Choroid plexus epithelial cell (primary cell): ENCODE data around the gene PCNT.

Experiments
- DNase-seq: peaks from one replicate; pipeline ENCODE4 v3.0.0-alpha.2; 2010; ENCODE audit warnings: low read depth
- H3K4me3 ChIP-seq: 2 replicates; pipeline ENCODE4 v1.5.1; 2011; ENCODE audit warnings: low read depth, mild to moderate bottlenecking, control low read depth, low read length, moderate library complexity
- TF ChIP-seq, protein P1 (sequence below): conservative IDR thresholded peaks from 2 replicates; pipeline ENCODE4 v1.5.1; 2011; ENCODE audit warnings: low read depth, mild to moderate bottlenecking, control low read depth, inconsistent platforms, low read length, moderate library complexity

Gene PCNT

DNA sequence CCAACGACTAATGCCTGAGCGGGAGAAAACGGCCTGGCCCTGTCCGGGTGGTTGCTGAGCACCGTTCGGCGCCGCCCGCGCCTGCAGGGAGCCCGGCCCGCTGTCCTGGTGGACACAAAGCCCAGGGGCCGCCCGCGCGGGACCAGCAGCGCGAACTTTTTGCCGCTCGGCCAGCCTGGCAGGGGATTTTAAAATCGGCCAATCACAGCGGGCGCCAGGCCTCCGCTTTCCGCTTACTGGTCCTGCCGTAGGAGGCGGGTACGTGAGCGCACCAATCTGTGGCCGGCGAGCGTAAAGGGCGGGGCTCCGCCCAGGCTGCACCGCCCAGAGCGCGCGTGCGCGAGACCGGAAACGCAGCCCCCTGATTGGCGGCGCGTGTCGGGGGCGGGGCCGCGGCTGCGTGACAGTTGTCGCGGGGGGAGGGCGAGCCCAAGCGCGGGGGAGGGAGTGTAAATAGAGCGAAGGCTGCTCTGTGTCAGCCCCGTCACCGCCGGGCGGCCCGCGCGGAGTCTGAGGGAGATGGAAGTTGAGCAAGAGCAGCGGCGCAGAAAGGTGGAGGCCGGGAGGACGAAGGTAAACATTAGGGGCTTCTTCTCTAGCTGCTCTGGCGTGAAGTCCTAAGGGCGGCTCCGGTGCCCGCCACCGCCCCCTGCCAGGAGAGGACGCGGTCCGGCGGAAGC is at the start of gene PCNT, which contains the start of gene C21orf58:
PCNT (plus strand) TSS at position 447 of the 680 bp plus-strand sequence; CDS start at position 520, 73 bp downstream.
C21orf58 (minus strand) TSS at position 161 of the 680 bp plus-strand sequence. CDS start 1,132 bp downstream, outside the sequence.
- DNase-seq = peak; percentile 99
- H3K4me3 ChIP-seq = peak within 1 kb of the TSS; percentile 94
- TF ChIP-seq, protein P1, sequence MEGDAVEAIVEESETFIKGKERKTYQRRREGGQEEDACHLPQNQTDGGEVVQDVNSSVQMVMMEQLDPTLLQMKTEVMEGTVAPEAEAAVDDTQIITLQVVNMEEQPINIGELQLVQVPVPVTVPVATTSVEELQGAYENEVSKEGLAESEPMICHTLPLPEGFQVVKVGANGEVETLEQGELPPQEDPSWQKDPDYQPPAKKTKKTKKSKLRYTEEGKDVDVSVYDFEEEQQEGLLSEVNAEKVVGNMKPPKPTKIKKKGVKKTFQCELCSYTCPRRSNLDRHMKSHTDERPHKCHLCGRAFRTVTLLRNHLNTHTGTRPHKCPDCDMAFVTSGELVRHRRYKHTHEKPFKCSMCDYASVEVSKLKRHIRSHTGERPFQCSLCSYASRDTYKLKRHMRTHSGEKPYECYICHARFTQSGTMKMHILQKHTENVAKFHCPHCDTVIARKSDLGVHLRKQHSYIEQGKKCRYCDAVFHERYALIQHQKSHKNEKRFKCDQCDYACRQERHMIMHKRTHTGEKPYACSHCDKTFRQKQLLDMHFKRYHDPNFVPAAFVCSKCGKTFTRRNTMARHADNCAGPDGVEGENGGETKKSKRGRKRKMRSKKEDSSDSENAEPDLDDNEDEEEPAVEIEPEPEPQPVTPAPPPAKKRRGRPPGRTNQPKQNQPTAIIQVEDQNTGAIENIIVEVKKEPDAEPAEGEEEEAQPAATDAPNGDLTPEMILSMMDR = no peak

GRCh38 chr21:46274797-46275390 is 49.1 kb upstream of the PCNT start:
- TF ChIP-seq, protein P1 = no peak
- no peak overlapping the region for H3K4me3 ChIP-seq
- no peak for DNase-seq

DNA sequence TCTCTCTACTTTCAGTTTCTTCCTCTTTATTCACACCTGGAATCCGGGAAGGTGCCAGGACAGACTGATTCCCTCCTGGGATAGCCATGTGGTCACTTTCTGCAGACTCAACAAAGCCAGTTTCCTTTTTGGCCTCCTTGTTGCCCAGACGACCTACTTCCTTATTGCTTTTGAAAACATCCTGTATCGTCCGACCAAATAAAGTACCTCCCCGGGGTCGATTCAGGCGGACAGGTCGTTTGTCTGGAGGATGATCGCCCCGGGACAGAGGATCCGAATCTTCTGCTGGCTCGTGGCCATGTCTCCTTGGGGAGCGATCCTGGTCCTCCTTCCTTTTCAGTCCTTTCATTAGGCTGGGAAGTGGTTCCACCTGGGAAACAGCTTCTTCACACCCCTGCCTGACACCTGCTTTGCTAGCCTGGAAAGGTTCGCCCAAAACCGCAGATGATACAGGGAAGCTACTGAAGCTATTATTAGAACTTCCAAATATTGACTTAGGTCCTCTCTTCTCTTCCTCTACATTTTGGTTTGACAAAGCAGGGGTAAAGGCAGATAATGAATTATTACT is 39.8 kb upstream of the PCNT start:
- DNase-seq = no peak
- H3K4me3 ChIP-seq = no peak overlapping the region
- TF ChIP-seq, protein P1 = no peak

GRCh38 chr21:46284733-46285132 is 39.2 kb upstream of the PCNT start:
- H3K4me3 ChIP-seq = peak overlapping the region; percentile 80
- TF ChIP-seq, protein P1 = no peak
- DNase-seq = no peak

DNA sequence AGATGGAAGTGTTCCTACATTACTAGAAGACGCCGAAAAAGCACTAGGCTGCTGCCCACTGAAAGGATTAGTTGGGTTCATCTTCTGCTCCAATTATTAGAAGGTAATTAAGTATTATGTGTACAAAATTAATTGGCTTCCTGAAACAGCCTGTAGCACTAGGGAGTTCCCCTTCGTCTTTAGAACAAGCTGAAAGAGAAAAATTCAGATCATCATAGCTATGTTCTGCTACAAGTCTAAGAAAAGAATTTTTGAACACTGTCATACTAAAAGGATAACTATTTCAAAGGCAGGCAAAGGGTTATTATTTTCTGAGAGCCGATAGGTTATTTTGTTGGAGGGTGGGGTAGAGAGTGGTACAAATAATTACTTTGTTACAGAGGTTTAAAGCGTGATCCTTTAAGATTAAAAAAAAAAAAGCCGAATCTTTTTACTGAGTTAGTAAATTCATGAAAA is 38.7 kb upstream of the PCNT start, which contains the start of gene MCM3AP:
MCM3AP (minus strand) TSS at position 406 of the 456 bp plus-strand sequence; CDS start at position 81, 325 bp downstream.
- DNase-seq = no peak
- H3K4me3 ChIP-seq = peak within 1 kb of the TSS; percentile 80
- TF ChIP-seq, protein P1 = no peak

GRCh38 chr21:46285761-46286647 is 38.0 kb upstream of the PCNT start, which contains the start of gene YBEY:
YBEY (plus strand) TSS chr21:46286342; CDS start chr21:46286914, 572 bp downstream.
- H3K4me3 ChIP-seq = peak within 1 kb of the TSS; percentile 80
- TF ChIP-seq, protein P1 = peak; percentile 59

More at GRCh38 chr21:46285761-46286647, 38.0 kb upstream of the PCNT start, which contains the start of gene YBEY:
- peak; percentile 95 for DNase-seq
